Skeletal muscle tissue (tissue), 4 donors: ENCODE measurements around the gene CLEC14A. TPM values are rescaled to one million over a fixed set of nuclear protein-coding genes. Genes with fewer than 3 reads are reported as not detected.

ENCODE experiments used
- H3K27ac ChIP-seq: one replicate; pipeline ENCODE4 v1.7.0; 2013; ENCODE audit warnings: mild to moderate bottlenecking, low read depth, low read length, inconsistent platforms
- H3K27me3 ChIP-seq, 3 donors: one replicate each; pipeline ENCODE4 v1.7.0; 2013; ENCODE audit warnings: low read length in 3 of 3; ENCODE audit not compliant: control insufficient read depth in 3 of 3, insufficient read depth in 3 of 3
- H3K36me3 ChIP-seq, 3 donors: one replicate each; pipeline ENCODE4 v1.7.0; 2013; ENCODE audit warnings: low read length in 3 of 3; ENCODE audit not compliant: control insufficient read depth in 3 of 3, insufficient read depth in 3 of 3
- H3K4me1 ChIP-seq, 3 donors: one replicate each; pipeline ENCODE4 v1.7.0; 2013; ENCODE audit warnings: low read length in 3 of 3, mild to moderate bottlenecking in 3 of 3; ENCODE audit not compliant: control insufficient read depth in 3 of 3, insufficient read depth in 3 of 3
- H3K4me3 ChIP-seq, 3 donors: one replicate each; pipeline ENCODE4 v1.7.0; 2013; ENCODE audit warnings: low read length in 3 of 3
- H3K9ac ChIP-seq, 3 donors: one replicate each; pipeline ENCODE4 v1.7.0; 2013; ENCODE audit warnings: low read length in 3 of 3, mild to moderate bottlenecking in 3 of 3, moderate library complexity in 2 of 3, low read depth in 1 of 3
- H3K9me3 ChIP-seq, 3 donors: one replicate each; pipeline ENCODE4 v1.7.0; 2013; ENCODE audit warnings: low read length in 3 of 3; ENCODE audit not compliant: control insufficient read depth in 3 of 3
- total RNA-seq: library from RNA; depleted of rRNA; stranded (reverse); fragments of >200 nt; gene quantifications from one replicate; pipeline ENCODE4 v1.2.3, GENCODE V29; 2014
- donor health status: Osteomylitis.

The CLEC14A gene, protein sequence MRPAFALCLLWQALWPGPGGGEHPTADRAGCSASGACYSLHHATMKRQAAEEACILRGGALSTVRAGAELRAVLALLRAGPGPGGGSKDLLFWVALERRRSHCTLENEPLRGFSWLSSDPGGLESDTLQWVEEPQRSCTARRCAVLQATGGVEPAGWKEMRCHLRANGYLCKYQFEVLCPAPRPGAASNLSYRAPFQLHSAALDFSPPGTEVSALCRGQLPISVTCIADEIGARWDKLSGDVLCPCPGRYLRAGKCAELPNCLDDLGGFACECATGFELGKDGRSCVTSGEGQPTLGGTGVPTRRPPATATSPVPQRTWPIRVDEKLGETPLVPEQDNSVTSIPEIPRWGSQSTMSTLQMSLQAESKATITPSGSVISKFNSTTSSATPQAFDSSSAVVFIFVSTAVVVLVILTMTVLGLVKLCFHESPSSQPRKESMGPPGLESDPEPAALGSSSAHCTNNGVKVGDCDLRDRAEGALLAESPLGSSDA
- total RNA-seq: 25.1 TPM

DNA sequence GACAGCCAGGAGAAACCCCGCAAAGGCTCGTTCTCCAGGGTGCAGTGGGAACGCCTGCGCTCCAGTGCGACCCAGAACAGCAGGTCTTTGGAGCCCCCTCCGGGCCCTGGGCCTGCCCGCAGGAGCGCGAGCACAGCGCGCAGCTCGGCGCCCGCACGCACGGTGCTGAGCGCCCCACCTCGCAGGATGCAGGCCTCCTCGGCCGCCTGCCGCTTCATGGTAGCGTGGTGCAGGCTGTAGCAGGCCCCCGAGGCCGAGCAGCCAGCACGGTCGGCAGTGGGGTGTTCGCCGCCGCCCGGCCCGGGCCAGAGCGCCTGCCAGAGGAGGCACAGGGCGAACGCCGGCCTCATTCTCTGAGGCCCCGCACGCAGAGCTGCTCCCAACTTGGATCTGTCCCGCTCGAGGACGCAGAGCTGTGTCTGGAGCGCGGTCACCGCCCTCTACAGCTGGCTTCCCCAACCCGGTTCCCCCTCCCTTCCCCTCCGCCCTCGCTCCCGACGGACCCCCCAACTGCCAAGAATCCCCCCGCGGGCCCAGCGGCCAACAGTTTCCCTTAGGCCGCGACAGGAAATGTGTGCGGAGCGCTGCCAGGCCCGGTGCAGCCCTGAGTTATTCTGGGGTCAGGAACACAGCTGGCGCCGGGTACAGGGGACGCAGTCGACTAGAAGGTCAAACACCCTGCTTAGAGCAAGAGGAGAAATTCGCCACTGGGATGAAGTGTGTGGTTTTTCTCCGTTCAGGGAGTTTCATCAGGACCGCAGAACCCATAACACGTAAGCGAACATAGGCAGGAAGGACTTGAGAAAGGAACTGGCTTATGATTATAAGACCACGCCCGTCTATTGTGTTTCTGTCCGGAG is at the start of gene CLEC14A:
Gene CLEC14A, minus strand, starts transcription at position 421 of the 860 bp plus-strand sequence. Its CDS starts 71 bp downstream, at position 350.
- peak within 1 kb of the TSS; percentile 64 to 81 (median 76) for H3K9ac ChIP-seq
- peak within 1 kb of the TSS; percentile 63 to 82 (median 73) for H3K4me3 ChIP-seq
- peaks cover 5 to 20% (median 13%) of the 10 kb centered on the region in 3 donors for H3K27me3 ChIP-seq
- peak within 1 kb of the TSS; percentile 68 for H3K27ac ChIP-seq
- H3K9me3 ChIP-seq: no peaks in the 10 kb centered on the region
- H3K4me1 ChIP-seq: peaks cover 3 to 4% (median 3%) of the 10 kb centered on the region in 3 donors
- no peaks in the 10 kb centered on the region for H3K36me3 ChIP-seq

DNA sequence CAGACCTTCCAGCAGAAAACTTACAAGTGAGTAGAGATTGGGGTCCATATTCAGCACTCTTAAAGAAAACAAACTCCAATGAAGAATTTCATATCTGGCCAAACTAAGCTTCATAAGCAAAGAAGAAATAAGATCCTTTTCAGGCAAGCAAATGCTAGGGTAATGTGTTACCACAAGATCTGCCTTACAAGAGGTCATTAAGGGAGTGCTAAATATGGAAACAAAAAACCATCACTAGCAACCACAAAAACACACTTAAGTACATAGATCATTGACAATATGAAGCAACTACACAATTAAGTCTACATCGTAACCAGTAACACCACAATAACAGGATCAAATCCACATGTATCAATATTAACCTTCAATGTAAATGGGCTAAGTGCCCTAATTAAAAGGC is 47.1 kb upstream of the CLEC14A start:
- no peak overlapping the region for H3K4me3 ChIP-seq
- no peak overlapping the region for H3K9ac ChIP-seq
- no peaks in the 10 kb centered on the region for H3K27me3 ChIP-seq
- H3K27ac ChIP-seq: no peak overlapping the region
- no peaks in the 10 kb centered on the region for H3K36me3 ChIP-seq
- H3K9me3 ChIP-seq: peaks cover 0 to 2% (median 0%) of the 10 kb centered on the region in 3 donors
- no peaks in the 10 kb centered on the region for H3K4me1 ChIP-seq

DNA sequence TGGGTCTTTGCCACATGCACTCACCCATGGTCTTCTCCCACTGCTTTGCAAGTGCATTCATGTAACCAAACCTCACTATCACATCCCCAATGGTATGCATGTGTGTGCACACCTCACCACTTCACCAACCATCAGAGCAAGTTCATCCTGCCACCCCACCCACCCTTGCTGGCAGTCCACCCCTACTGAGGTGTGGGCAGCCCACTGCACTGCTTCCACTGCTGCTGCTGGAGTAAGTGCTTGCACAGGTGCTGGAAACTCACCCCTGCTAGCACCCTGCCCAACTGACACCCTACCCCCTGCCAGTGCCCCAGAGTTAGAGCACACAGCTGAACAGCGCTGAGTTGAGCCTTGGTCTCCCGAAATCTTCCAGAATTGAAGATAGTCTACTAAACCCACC is 46.1 kb upstream of the CLEC14A start:
- H3K27me3 ChIP-seq: no peaks in the 10 kb centered on the region
- H3K4me1 ChIP-seq: no peaks in the 10 kb centered on the region
- no peak overlapping the region for H3K9ac ChIP-seq
- H3K27ac ChIP-seq: no peak overlapping the region
- peaks cover 0 to 2% (median 0%) of the 10 kb centered on the region in 3 donors for H3K9me3 ChIP-seq
- H3K36me3 ChIP-seq: no peaks in the 10 kb centered on the region
- no peak overlapping the region for H3K4me3 ChIP-seq

DNA sequence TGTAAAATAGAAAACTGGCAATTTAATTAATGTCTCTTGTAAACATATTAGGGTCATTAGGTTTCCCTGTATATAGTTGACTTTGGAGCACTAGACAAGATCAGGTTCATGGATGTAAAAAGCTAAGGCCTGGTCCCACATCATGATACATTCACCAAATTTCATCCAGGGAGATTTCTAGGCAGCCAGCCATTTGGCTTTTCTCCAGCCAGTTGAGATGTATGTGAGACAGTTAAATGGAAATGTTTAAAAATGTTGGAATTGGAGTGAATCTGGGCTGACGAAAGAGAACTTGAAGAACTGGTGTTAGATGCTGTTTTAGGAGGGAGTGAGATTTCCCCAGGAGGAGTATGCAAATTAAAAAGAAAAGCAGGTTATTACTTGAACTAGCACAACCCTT is 41.8 kb upstream of the CLEC14A start:
- H3K4me1 ChIP-seq: no peaks in the 10 kb centered on the region
- H3K4me3 ChIP-seq: no peak overlapping the region
- H3K27me3 ChIP-seq: no peaks in the 10 kb centered on the region
- H3K36me3 ChIP-seq: no peaks in the 10 kb centered on the region
- no peak overlapping the region for H3K9ac ChIP-seq
- no peaks in the 10 kb centered on the region for H3K9me3 ChIP-seq
- no peak overlapping the region for H3K27ac ChIP-seq

DNA sequence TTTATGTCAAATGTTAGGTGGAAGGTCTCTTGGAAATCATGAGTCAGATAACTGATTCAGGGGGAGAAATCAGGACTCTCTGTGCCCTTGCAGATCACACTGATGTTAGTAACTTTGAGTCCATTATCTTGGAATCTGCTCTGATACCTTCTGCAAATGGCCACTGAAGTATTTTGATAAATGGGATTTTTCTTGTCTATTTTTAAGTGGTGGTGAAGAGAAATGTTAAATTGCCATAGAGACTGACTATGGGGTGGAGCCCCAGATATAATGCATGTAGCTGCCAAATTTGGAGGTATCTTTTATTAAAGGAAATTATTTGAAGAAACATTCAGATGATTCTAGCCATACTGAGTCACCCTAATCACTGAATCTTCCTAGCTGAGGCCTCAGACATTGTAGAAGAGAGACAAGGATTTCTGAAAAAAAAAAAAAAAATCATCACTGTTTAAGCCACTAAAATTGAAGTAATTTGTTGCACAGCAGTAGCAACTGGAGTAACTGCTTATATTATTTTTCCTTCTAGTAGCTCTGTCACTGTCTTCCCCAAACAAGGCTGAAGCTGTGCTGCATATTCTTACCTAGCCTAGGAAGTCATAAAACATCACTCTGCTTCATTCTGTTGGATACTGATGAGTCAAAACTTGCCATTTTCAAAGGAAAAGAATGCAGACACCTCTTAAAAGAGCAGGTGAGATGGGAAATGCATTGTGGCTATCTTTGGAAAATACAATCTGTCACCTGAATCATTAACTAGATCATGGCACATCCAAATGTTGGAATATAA is 36.0 kb upstream of the CLEC14A start:
- Histone ChIP-seq H3K36me3 (no peaks in the 10 kb centered on the region), H3K27me3 (no peaks in the 10 kb centered on the region), H3K9me3 (no peaks in the 10 kb centered on the region), H3K4me3 (no peak overlapping the region), H3K9ac (no peak overlapping the region), H3K4me1 (no peaks in the 10 kb centered on the region), H3K27ac (no peak overlapping the region)

DNA sequence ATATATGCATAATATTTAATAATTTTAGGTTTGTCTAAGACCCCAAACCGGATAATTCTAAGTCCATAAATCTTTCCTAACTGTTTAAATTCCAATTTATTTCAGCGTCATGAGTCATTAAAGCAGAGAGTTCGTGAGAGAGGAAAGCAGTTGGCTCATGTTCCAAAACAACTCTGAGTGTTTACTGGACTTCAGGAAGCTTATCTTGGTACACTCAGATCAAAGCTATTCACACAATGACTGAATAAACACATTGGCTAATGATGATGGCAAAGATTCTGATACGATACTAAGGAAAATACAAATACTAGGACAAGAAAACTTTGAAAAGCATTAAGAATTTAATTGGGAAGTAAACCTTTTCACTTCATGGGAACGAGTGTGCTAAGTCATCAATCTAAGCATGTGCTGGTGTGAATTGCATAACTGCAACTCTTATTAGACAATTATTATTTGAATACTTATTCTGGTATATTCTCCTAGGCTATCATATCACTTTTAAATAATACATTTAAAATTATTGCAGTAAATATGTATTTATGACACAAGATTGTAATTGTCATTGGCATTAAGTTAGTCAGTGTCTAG is 34.8 kb upstream of the CLEC14A start:
- no peak overlapping the region for H3K4me3 ChIP-seq
- H3K36me3 ChIP-seq: no peaks in the 10 kb centered on the region
- H3K9me3 ChIP-seq: no peaks in the 10 kb centered on the region
- H3K27ac ChIP-seq: no peak overlapping the region
- H3K27me3 ChIP-seq: no peaks in the 10 kb centered on the region
- H3K4me1 ChIP-seq: no peaks in the 10 kb centered on the region
- H3K9ac ChIP-seq: no peak overlapping the region

DNA sequence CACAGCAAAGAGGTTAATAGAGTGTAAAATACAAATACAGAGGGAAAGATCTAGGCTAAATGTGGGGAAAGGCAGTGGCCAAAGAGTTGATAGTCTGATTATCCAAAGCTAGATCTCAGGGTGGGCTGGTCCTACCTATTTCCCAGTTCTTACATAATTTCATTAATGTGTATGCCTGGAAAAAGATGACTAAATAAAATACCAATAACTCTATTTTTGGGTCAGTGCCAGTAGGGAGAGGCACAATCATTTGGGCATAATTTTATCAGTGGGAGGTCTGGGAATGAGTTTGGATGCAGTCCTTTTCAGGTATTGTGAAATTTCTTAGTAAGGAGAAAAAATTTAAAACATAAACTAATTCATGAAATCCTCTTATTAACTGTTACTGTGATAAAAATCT is 30.6 kb upstream of the CLEC14A start:
- Histone ChIP-seq H3K36me3 (no peaks in the 10 kb centered on the region), H3K4me3 (no peak overlapping the region), H3K4me1 (no peaks in the 10 kb centered on the region), H3K9ac (no peak overlapping the region), H3K27me3 (no peaks in the 10 kb centered on the region), H3K27ac (no peak overlapping the region), H3K9me3 (no peaks in the 10 kb centered on the region)

DNA sequence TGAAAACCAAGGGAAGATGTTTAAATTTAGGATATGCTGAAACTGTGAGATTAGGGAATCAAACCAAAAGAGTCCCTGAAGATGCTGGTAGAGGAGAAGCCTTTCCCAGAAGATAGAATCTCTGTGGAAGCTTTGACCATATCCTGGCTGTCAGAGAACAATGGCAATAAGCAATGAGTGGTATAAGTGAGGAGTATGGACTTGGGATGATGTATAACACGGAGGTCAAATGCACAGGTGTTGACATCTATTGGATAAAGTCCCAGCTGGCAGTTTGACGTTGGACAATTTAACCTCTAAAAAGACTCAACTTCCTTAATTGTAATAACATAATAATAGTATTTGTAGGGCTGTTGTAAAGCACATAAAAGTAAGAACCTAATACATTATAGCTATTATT is 30.1 kb upstream of the CLEC14A start:
- Histone ChIP-seq H3K4me3 (no peak overlapping the region), H3K27me3 (no peaks in the 10 kb centered on the region), H3K9me3 (no peaks in the 10 kb centered on the region), H3K4me1 (no peaks in the 10 kb centered on the region), H3K36me3 (no peaks in the 10 kb centered on the region), H3K9ac (no peak overlapping the region), H3K27ac (no peak overlapping the region)

DNA sequence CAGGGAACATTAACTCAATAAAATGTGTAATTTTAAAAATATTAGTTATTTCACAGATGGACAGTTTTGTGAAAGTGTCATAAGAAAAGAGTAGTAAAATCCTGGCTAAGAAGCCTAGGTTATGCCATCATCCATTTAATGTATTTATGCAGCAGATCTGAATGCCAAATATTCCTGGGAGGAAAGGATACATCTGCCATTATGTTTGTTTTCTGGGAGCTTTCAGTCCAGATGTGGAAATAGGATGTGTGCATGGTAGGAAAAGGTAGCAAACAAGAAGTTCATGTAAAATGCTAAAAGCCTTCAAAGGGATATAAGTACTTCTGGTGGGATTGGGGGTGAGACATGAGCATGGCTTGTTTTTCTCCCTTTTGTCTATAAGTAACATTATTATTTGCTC is 27.0 kb upstream of the CLEC14A start:
- Histone ChIP-seq H3K27me3 (no peaks in the 10 kb centered on the region), H3K9me3 (no peaks in the 10 kb centered on the region), H3K27ac (no peak overlapping the region), H3K4me1 (no peaks in the 10 kb centered on the region), H3K9ac (no peak overlapping the region), H3K4me3 (no peak overlapping the region), H3K36me3 (no peaks in the 10 kb centered on the region)
